ENCODE data around the gene TBC1D5. TPM values are rescaled to one million over a fixed set of nuclear protein-coding genes. Genes with fewer than 3 reads are reported as not detected.

Gene TBC1D5
- total and polyA plus RNA-seq, 2 of the 4 experiments (the other 2 are of a cell fraction) = 16.4 to 57.0 TPM

- no peaks in the 10 kb centered on the region for H3K9me1 ChIP-seq (ENCODE audit: insufficient read depth, low read length)
- H2BK120ac ChIP-seq (ENCODE audit: low read depth, low read length) = no peak overlapping the region
- H3K4me3 ChIP-seq (ENCODE audit: insufficient read depth, low read depth, low read length) = no peak overlapping the region
- H3K9me3 ChIP-seq (ENCODE audit: control insufficient read depth, insufficient read depth, low read length) = no peaks in the 10 kb centered on the region
- no peak overlapping the region for H3K9ac ChIP-seq (ENCODE audit: low read depth, low read length)
- DNase-seq (no peak), ATAC-seq (ENCODE audit: low read depth) (no peak)
- H3K79me1 ChIP-seq (ENCODE audit: low read depth in 1 of 2, low read length in 2 of 2) = no peaks in the 10 kb centered on the region
- no peaks in the 10 kb centered on the region for H3K36me3 ChIP-seq (ENCODE audit: control insufficient read depth, insufficient read depth, low read length)
- intact Hi-C loops (cut with micrococcal nuclease) (no loop called here), in situ Hi-C loops (cut with MboI; ENCODE audit: low sequenced_read_pairs) (loop anchor here (5.0 to 10.0 kb wide), 2 partner anchors 151 to 583 kb away; no protein-coding TSS in a partner anchor), dilution Hi-C loops (cut with HindIII; ENCODE audit: low sequenced_read_pairs, unreplicated experiment) (loop anchor here (25.0 kb wide), 1 partner anchor 151 kb away; no protein-coding TSS in a partner anchor)
- no peak overlapping the region for H2BK20ac ChIP-seq (ENCODE audit: low read depth, low read length)
- H4K8ac ChIP-seq (ENCODE audit: low read depth in 2 of 2, low read length in 2 of 2) = no peak overlapping the region
- no peak overlapping the region for H2AFZ ChIP-seq (replicated peaks; ENCODE audit: low read length, poor library complexity)
- ChIA-PET CTCF (interaction anchor here (0.6 kb wide), 1 partner anchor 384 kb away, joined by 3 read pairs; no protein-coding TSS in a partner anchor), POLR2A (ENCODE audit: unreplicated experiment) (no interaction called here)
- WGBS, 2 experiments (ENCODE audit: extremely low coverage in 2 of 2, insufficient read length in 1 of 2) = no CpG with 5 or more reads among the region's 3 CpGs
- H4K20me1 ChIP-seq (ENCODE audit: insufficient read depth, low read length) = no peaks in the 10 kb centered on the region
- H2BK15ac ChIP-seq (ENCODE audit: low read depth, low read length) = no peak overlapping the region
- no TSS peak for BruUV-seq (replicated peaks)
- no peak overlapping the region for H3K23ac ChIP-seq (ENCODE audit: low read depth, low read length)
- no peaks in the 10 kb centered on the region for H3K4me1 ChIP-seq (ENCODE audit: control insufficient read depth, insufficient read depth, low read length)
- H3K4me2 ChIP-seq (ENCODE audit: low read depth, low read length) = no peak overlapping the region
- no peak overlapping the region for H3K56ac ChIP-seq (ENCODE audit: extremely low read depth, insufficient read depth, low read length)
- H3K27ac ChIP-seq (ENCODE audit: insufficient read depth, low read length) = no peak overlapping the region
- no peak overlapping the region for H2BK5ac ChIP-seq (ENCODE audit: low read depth, low read length, poor library complexity, severe bottlenecking)
- no peak overlapping the region for H4K91ac ChIP-seq (ENCODE audit: insufficient read depth, low read depth, low read length)
- H3K14ac ChIP-seq (replicated peaks; ENCODE audit: low read depth, low read length) = no peak overlapping the region
- TF ChIP-seq MAFK (IDR thresholded peaks at IDR 0.05; ENCODE audit: low read depth, low read length) = no peak
- TF ChIP-seq CEBPB (IDR thresholded peaks at IDR 0.05; ENCODE audit: low read depth, low read length) = 0 out of 2 replicates have a peak, but pooled peaks have one; percentile 5
- TF ChIP-seq ELK1 (IDR thresholded peaks at IDR 0.05; ENCODE audit: borderline replicate concordance, low read depth, low read length) = no peak
- TF ChIP-seq MAZ (IDR thresholded peaks at IDR 0.05; ENCODE audit: borderline replicate concordance, low read depth, low read length) = no peak
- TF ChIP-seq RAD21 (IDR thresholded peaks at IDR 0.05; ENCODE audit: low read length) = no peak
- no peak for TF ChIP-seq RCOR1 (IDR thresholded peaks at IDR 0.05; ENCODE audit: insufficient replicate concordance, low read length)
- no peak for TF ChIP-seq CHD1 (IDR thresholded peaks at IDR 0.05; ENCODE audit: low read depth, low read length)
- TF ChIP-seq FOS (IDR thresholded peaks at IDR 0.05; ENCODE audit: low read depth, low read length) = no peak
- no peak overlapping the region for H2AK5ac ChIP-seq (ENCODE audit: low read depth, low read length)
- no peak overlapping the region for H3K18ac ChIP-seq (ENCODE audit: low read depth, low read length)
- no peak overlapping the region for H4K5ac ChIP-seq (ENCODE audit: low read depth, low read length)
- H3K27me3 ChIP-seq (ENCODE audit: control insufficient read depth, insufficient read depth, low read length) = no peaks in the 10 kb centered on the region
- H3K4ac ChIP-seq (ENCODE audit: low read depth, low read length) = no peak overlapping the region
- H2AK9ac ChIP-seq (replicated peaks; ENCODE audit: low read depth, low read length, poor library complexity) = no peak overlapping the region
Measured at GRCh38 chr3:17261627-17262369, 480.6 kb downstream of the TBC1D5 start.

Measured in IMR-90 (cell line).